HepG2 (cell line): ENCODE measurements around the gene ACD. TPM values are rescaled to one million over a fixed set of nuclear protein-coding genes. Genes with fewer than 3 reads are reported as not detected.

Source experiments
- ATAC-seq: fragments of 200-7000 bp; cut with Tn5 transposase; 3 replicates; pipeline ENCODE4 v1.9.1; 2020; ENCODE audit warnings: mild to moderate bottlenecking, moderate library complexity
- BruUV-seq: library from RNA; stranded (reverse); fragments of 400-500 nt; replicated peaks from 2 replicates; lab custom pipeline; 2021; lab: Mats Ljungman, UMichigan
- CTCF ChIA-PET: fragments of 300-600 bp; formaldehyde crosslinking; extraction: SDS; loops from one replicate; lab custom pipeline; 2021; ENCODE audit warnings: low total read pairs, inconsistent platforms, low intra/inter-chr PET ratio; lab: Yijun Ruan, JAX
- POLR2A ChIA-PET: fragments of 350-600 bp; sonication (Branson Sonifier 250); formaldehyde crosslinking; loops from one replicate; lab custom pipeline; 2020; ENCODE audit warnings: antibody characterized with exemption, inconsistent platforms; lab: Yijun Ruan, JAX
- DNase-seq: peaks from one replicate; pipeline ENCODE4 v3.0.0-alpha.2; 2015; ENCODE audit warnings: low spot score
- FAIRE-seq: peaks from 3 replicates; lab custom pipeline; 2011; peaks lifted over from hg19 to GRCh38; lab: Jason Lieb, UNC
- H2AFZ ChIP-seq: one replicate; pipeline ENCODE4 v1.6.1; 2011; ENCODE audit warnings: low read length, inconsistent platforms
- H3K27ac ChIP-seq: fragments of 300-600 bp; 3 replicates; pipeline ENCODE4 v1.8.0; 2011; ENCODE audit warnings: mixed run types, mild to moderate bottlenecking, mixed read lengths, low read length, inconsistent platforms; ENCODE audit not compliant: insufficient read depth; ENCODE audit errors: extremely low read length
- H3K27me3 ChIP-seq, 2 experiments: fragments of 200-600 bp in 1 of 2; 2 replicates in 1 of 2; 3 replicates in 1 of 2; pipeline versions ENCODE4 v1.6.0 to v1.8.0; 2011; ENCODE audit warnings: low read length in 2 of 2, mild to moderate bottlenecking in 2 of 2, moderate library complexity in 2 of 2, inconsistent platforms in 1 of 2; ENCODE audit not compliant: insufficient read depth in 2 of 2, control insufficient read depth in 1 of 2
- H3K36me3 ChIP-seq, 2 experiments: fragments of 200-600 bp in 1 of 2; replicated peaks in 1 of 2; 2 replicates in 1 of 2; 3 replicates in 1 of 2; pipeline versions ENCODE4 v1.5.1 to v1.8.0; 2011; ENCODE audit warnings: low read length in 2 of 2, inconsistent platforms in 1 of 2; ENCODE audit not compliant: insufficient read depth in 2 of 2, control insufficient read depth in 1 of 2
- H3K4me1 ChIP-seq: 2 replicates; pipeline ENCODE4 v1.5.1; 2012; ENCODE audit warnings: low read length, inconsistent platforms; ENCODE audit not compliant: insufficient read depth
- H3K4me2 ChIP-seq: 2 replicates; pipeline ENCODE4 v1.6.0; 2011; ENCODE audit warnings: low read depth, low read length, inconsistent platforms
- H3K4me3 ChIP-seq, 3 experiments: fragments of 200-600 bp in 1 of 3; sonication (generic), shearing (Covaris generic) in 1 of 3; replicated peaks in 1 of 3; 2 replicates each; pipeline ENCODE4 v1.5.1; 2011 to 2016; ENCODE audit warnings: low read length in 3 of 3, inconsistent platforms in 2 of 3, low read depth in 2 of 3, mild to moderate bottlenecking in 2 of 3, control low read depth in 1 of 3, mixed read lengths in 1 of 3; ENCODE audit not compliant: insufficient read depth in 1 of 3
- H3K79me2 ChIP-seq: one replicate; pipeline ENCODE4 v1.6.1; 2011; ENCODE audit warnings: low read length, inconsistent platforms; ENCODE audit not compliant: insufficient read depth
- H3K9ac ChIP-seq: 2 replicates; pipeline ENCODE4 v1.6.0; 2011; ENCODE audit warnings: mild to moderate bottlenecking, low read depth, low read length, inconsistent platforms; ENCODE audit not compliant: insufficient read depth
- H3K9me3 ChIP-seq: 2 replicates; pipeline ENCODE4 v1.5.1; 2012; ENCODE audit warnings: mild to moderate bottlenecking, low read length
- H4K20me1 ChIP-seq: 2 replicates; pipeline ENCODE4 v1.6.0; 2011; ENCODE audit warnings: inconsistent platforms, mild to moderate bottlenecking, low read length, moderate library complexity; ENCODE audit not compliant: insufficient read depth
- HCFC1 ChIP-seq: fragments of 150-350 bp; IDR thresholded peaks from 2 replicates; pipeline ENCODE4 v1.6.1; 2014; ENCODE audit warnings: low read depth, low read length
- KDM5B ChIP-seq: sonication (generic); formaldehyde crosslinking; IDR thresholded peaks from 2 replicates; pipeline ENCODE4 v1.4.0; 2020; ENCODE audit warnings: missing genetic modification reagents, mild to moderate bottlenecking, borderline replicate concordance
- NAIF1 ChIP-seq: sonication (generic); formaldehyde crosslinking; IDR thresholded peaks from 2 replicates; pipeline ENCODE4 v1.5.0; 2020; ENCODE audit warnings: mild to moderate bottlenecking, missing genetic modification reagents, borderline replicate concordance
- ZNF607 ChIP-seq: sonication (generic); formaldehyde crosslinking; IDR thresholded peaks from 2 replicates; pipeline ENCODE4 v1.5.1; 2020; ENCODE audit warnings: missing genetic modification reagents, mild to moderate bottlenecking, borderline replicate concordance
- WGBS: methylation state at CpG from one replicate; pipeline ENCODE4 v1.1.6; 2017; ENCODE audit warnings: low lambda C conversion rate; 5-methylcytosine and 5-hydroxymethylcytosine counted together
- in situ Hi-C: cut with HindIII; loops from 2 replicates; pipeline ENCODE4 v1.10.0; 2017; ENCODE audit warnings: low pct_unique_long_range_greater_than_20kb; ENCODE audit not compliant: extremely low pct_ligation_motif_present
- intact Hi-C: fragments of 100-400 bp; cut with micrococcal nuclease; formaldehyde crosslinking; loops from one replicate; pipeline ENCODE4 v1.10.0; 2022; ENCODE audit not compliant: unreplicated experiment
- polyA plus RNA-seq, 8 experiments: library from polyadenylated mRNA; depleted of rRNA in 3 of 8; stranded (reverse) in 7 of 8; unstranded in 1 of 8; fragments of >200 nt; fragmentation: Illumina TruSeq in 4 of 8; extraction: Trizol in 4 of 8; gene quantifications; 2 replicates each; pipeline versions ENCODE4 v1.2.1 to v1.2.3, GENCODE V29; 2011 to 2016; ENCODE audit warnings: low read depth in 4 of 8, missing spikeins in 1 of 8, mixed read lengths in 1 of 8; ENCODE audit not compliant: insufficient read depth in 1 of 8
- total RNA-seq, 5 experiments: library from RNA; depleted of rRNA; stranded (reverse); fragments of >200 nt; fragmentation: Illumina TruSeq; extraction: Trizol; gene quantifications; 2 replicates each; pipeline ENCODE4 v1.2.3, GENCODE V29; 2016; ENCODE audit warnings: low read depth in 1 of 5
- TF ChIP-seq, protein P1 (sequence below): sonication (generic); formaldehyde crosslinking; IDR thresholded peaks from 2 replicates; pipeline ENCODE4 v1.4.0; 2020; ENCODE audit warnings: mild to moderate bottlenecking, low read depth, missing genetic modification reagents

The ACD gene
- total and polyA plus RNA-seq, 2 of the 13 experiments (the other 11 are each of a cell fraction or from before 2014, with no cell fraction given), result 32.6 to 38.3 TPM

DNA sequence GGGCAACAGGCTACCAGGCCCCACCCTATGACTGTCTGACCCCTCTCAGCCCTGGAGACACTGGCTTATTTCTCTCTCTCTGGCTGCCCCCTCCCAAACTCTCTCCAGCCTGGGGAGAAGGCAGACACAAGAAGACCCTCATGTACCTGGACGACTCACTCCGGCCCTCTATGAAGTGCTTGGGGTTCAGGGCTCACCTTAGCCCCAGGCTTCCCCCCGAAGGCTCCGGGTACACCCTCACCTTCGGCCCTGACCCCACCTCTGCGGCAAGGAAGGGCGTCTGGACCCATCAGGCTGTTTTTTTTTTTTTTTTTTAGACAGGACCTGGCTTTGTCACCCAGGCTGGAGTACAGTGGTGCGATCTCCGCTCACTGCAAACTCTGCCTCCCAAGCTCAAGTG lies 16.0 kb downstream of the ACD start:
- H3K4me1 ChIP-seq, result peaks cover 29% of the 10 kb centered on the region
- peaks cover 0 to 6% of the 10 kb centered on the region in 2 experiments; a peak in 2 of 5 replicates for H3K36me3 ChIP-seq
- TF ChIP-seq NAIF1 (0 out of 2 replicates have a peak, but pooled peaks have one; percentile 28), HCFC1 (no peak), KDM5B (0 out of 2 replicates have a peak, but pooled peaks have one; percentile 14), ZNF607 (0 out of 2 replicates have a peak, but pooled peaks have one; percentile 67)
- TF ChIP-seq, protein P1, sequence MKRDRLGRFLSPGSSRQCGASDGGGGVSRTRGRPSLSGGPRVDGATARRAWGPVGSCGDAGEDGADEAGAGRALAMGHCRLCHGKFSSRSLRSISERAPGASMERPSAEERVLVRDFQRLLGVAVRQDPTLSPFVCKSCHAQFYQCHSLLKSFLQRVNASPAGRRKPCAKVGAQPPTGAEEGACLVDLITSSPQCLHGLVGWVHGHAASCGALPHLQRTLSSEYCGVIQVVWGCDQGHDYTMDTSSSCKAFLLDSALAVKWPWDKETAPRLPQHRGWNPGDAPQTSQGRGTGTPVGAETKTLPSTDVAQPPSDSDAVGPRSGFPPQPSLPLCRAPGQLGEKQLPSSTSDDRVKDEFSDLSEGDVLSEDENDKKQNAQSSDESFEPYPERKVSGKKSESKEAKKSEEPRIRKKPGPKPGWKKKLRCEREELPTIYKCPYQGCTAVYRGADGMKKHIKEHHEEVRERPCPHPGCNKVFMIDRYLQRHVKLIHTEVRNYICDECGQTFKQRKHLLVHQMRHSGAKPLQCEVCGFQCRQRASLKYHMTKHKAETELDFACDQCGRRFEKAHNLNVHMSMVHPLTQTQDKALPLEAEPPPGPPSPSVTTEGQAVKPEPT (CRISPR knock-in tag), result no peak
- FAIRE-seq, result no peak
- no peak overlapping the region for H3K9ac ChIP-seq
- in situ Hi-C loops, result no loop called here
- peak overlapping the region; percentile 99 for H3K4me2 ChIP-seq
- ChIA-PET CTCF (interaction anchor here (1.3 to 6.2 kb wide), 4 partner anchors 24 to 150 kb away, joined by 4 to 52 read pairs (median 22); no protein-coding TSS in a partner anchor), POLR2A (no interaction called here)
- H3K9me3 ChIP-seq, result no peaks in the 10 kb centered on the region
- H3K79me2 ChIP-seq, result no peaks in the 10 kb centered on the region
- peaks cover 18 to 41% of the 10 kb centered on the region in 2 experiments for H3K27me3 ChIP-seq
- intact Hi-C loops, result loop anchor here (1.0 to 5.0 kb wide), 3 partner anchors 82 to 123 kb away; partner anchors contain the start of gene CTCF
- H3K27ac ChIP-seq, result no peak overlapping the region
- WGBS, result 77% methylated on average over 9 of the region's 9 CpGs
- H3K4me3 ChIP-seq, result peak overlapping the region in 1 of 3 experiments; percentile 71; a peak in 1 of 6 replicates
- ATAC-seq, result no peak
- no peak for DNase-seq
- peak overlapping the region; percentile 54 for H2AFZ ChIP-seq
- H4K20me1 ChIP-seq, result no peaks in the 10 kb centered on the region
- BruUV-seq, result no TSS peak
